Adrenal gland (tissue), 5 donors: ENCODE data around the gene HEPACAM.

Source experiments
- POLR2A ChIP-seq, 2 donors: fragments of 450-650 bp; IDR thresholded peaks; one replicate each; pipeline ENCODE4 v1.6.1; 2017; ENCODE audit warnings: antibody characterized with exemption in 2 of 2, mild to moderate bottlenecking in 2 of 2, moderate library complexity in 1 of 2
- TF ChIP-seq, protein P1 (sequence below), 6 experiments: fragments of 450-650 bp in 4 of 6; fragments of 200-600 bp in 2 of 6; sonication (generic) in 1 of 6; IDR thresholded peaks; 1 replicate in 5 of 6; 2 replicates in 1 of 6; pipeline versions ENCODE4 v1.5.1 to v1.8.0; 2016 to 2021; ENCODE audit warnings: antibody characterized with exemption in 6 of 6, mild to moderate bottlenecking in 2 of 6, moderate library complexity in 1 of 6
- donor health status: DM: no; HTN: no; CAD: no.

DNA sequence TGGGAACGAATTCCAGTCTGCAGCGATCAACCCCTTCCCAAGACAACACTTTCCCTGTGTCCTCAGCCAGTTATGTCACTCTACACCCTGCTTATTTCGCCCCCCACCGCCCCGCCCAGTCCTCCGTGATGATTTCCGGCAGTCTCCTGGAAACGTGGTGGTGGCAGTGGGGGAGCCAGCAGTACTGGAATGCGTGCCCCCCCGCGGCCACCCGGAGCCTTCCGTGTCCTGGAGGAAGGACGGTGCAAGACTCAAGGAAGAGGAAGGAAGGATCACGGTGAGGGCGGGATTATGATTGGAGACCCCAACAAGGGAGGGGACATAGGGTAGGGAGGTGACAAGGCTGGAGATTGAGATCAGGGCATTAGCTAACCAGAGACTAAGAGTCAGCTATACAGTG lies 66.5 kb downstream of the HEPACAM start:
- TF ChIP-seq, protein P1, sequence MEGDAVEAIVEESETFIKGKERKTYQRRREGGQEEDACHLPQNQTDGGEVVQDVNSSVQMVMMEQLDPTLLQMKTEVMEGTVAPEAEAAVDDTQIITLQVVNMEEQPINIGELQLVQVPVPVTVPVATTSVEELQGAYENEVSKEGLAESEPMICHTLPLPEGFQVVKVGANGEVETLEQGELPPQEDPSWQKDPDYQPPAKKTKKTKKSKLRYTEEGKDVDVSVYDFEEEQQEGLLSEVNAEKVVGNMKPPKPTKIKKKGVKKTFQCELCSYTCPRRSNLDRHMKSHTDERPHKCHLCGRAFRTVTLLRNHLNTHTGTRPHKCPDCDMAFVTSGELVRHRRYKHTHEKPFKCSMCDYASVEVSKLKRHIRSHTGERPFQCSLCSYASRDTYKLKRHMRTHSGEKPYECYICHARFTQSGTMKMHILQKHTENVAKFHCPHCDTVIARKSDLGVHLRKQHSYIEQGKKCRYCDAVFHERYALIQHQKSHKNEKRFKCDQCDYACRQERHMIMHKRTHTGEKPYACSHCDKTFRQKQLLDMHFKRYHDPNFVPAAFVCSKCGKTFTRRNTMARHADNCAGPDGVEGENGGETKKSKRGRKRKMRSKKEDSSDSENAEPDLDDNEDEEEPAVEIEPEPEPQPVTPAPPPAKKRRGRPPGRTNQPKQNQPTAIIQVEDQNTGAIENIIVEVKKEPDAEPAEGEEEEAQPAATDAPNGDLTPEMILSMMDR (IDR thresholded peaks at IDR 0.05): no peak
- no peak for TF ChIP-seq POLR2A (IDR thresholded peaks at IDR 0.05)
